NCI-H146 treated with DMSO at 0.1 percent for 48 hours (cell line): ENCODE data around the gene FAM180B.
"Not testable (repeated sequence)": the region's sequence is repeated elsewhere in the genome, so short reads cannot be mapped to it uniquely, and the experiment has no call there.

Experiments
- DNase-seq: peaks from one replicate; lab custom pipeline; 2025; ENCODE audit not compliant: unreplicated experiment; lab: John Stamatoyannopoulos, UW

FAM180B gene

DNA sequence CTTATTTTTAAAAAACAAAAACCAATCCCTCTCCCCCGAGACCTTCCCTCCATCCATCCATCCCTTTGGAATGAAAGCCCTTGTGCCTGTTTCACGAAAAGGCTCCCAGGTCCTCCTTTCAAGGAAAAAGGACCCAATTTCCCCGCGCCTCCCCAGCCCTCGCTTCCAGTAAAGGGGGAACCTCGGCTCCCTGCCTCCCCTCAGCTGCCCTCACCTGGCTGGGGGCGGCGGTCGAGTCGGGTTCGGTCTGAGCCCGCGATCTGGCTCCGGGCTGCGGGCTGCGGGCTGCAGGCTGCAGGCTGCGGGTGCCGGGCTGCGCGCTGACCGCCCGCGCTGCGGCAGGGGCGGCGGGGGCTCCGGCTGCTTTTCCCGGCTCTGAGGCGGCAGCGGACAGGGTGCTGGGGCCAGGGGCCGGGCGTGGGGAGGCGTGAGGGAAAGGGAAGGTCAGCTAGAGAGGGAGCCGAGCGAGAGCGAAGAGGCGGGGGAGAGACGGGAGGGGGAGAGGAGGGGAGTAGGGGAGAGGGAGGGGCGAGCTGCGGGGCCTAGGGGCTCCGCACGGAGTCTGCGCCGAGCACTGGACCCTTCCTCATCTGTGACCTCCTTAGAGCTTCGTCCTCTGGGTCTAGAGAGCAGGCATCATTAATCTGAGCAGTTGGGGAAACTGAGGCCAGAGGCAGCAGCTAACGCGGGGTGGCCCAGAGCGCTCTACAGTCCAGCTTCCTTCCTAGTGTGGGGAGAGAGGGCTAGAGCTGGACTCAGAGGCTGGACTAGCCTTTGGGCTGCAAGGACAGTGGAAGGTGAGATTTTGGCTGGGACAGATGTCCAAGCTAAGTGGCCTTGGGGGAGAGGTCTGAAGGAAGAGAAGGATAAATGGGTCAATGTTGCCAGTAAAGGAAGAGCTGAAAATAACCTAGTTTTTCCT lies 7.7 kb downstream of the FAM180B start, which contains the start of gene C1QTNF4:
Gene C1QTNF4 (minus strand): TSS at position 478 of the 922 bp plus-strand sequence. CDS start 3,601 bp downstream, outside the sequence.
- DNase-seq: peak; percentile 5

DNA sequence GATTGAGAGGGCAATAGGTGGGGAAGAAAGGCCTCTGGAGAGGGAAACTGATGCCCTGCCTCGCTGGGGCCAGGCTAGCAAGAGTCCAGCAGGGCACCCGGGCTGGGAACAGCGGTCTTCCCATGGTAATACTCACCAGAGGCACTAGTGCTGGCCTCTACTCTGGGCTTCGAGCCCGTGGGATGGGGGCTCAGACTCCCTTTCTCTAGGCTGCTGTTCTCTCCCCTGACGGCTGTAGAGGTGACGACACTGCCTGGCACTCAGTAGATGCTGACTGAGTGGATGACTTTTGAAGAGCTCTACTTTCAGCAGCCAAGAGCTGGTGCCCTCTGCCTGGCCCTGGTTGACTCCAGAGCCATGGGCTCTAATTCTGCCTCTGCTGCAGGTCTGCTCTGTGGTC lies 8.6 kb downstream of the FAM180B start:
- DNase-seq: no peak

DNA sequence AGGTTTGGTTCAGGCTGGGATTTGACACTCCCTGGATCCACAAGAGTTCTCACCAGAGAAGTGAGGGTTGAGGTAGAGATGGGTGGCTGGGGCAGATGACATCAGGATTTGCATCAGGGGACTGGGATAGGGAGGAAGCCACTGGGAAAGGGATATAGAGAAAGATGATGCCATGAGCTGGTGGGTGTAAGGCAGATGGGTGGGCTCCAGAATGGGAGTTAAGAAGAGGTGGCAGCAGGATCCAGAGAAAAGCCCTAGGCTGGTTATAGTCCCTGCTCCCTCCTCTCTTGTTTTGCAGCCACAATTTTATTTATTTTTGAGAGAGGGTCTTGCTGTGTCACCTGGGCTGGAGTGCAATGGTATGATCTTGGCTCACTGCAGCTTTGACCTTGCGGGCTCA lies 9.5 kb downstream of the FAM180B start:
- no peak for DNase-seq

- no peak for DNase-seq
These were observed 13.4 kb downstream of the FAM180B start for GRCh38 chr11:47599902-47600301.

- DNase-seq: no peak
These were observed 16.8 kb downstream of the FAM180B start for GRCh38 chr11:47603295-47603694.

- no peak for DNase-seq
These were observed 19.4 kb downstream of the FAM180B start for GRCh38 chr11:47605921-47606320.

DNA sequence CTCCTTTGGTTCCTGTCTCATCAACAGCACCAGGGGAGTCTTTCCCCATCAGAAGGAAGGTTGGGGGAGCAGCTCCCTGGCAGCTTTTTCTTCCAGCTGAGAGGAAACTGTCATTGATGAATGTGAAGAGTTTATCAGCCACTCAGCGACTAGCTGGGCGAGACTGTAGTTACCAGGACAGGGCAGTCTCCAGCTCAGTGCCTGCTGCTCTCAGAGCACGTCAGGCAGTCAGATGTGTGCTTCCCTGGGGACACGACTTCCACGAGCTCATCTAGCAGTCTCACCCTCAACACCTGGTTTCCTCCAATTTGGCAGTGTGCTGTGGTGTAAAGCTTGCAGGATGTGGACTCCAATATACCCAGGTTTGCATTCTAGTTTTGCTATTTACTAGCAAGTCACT lies 20.3 kb downstream of the FAM180B start:
- no peak for DNase-seq

GRCh38 chr11:47607380-47607779 lies 20.9 kb downstream of the FAM180B start:
- no peak for DNase-seq

DNA sequence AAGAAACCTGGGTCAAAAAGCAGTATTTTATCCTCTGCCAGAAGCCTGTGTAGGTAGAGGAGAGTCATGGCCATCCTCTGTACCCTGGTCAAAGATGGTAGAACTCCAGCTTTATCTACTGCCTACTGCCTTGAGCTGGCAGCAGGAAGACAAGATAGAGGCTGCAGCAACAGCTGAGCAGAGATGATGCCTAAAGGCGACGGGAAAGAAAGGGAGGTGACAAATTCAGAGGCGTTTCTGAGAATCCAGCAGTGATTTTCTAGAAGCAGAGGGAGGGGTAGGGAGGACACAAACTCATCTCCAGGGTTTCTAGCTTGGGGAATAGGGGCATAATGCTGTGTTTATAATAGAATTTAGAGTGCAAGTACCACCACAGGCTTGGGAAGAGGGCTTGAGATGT lies 23.2 kb downstream of the FAM180B start:
- no peak for DNase-seq

- DNase-seq: no peak
These were observed 24.9 kb downstream of the FAM180B start for GRCh38 chr11:47611348-47611794.

DNA sequence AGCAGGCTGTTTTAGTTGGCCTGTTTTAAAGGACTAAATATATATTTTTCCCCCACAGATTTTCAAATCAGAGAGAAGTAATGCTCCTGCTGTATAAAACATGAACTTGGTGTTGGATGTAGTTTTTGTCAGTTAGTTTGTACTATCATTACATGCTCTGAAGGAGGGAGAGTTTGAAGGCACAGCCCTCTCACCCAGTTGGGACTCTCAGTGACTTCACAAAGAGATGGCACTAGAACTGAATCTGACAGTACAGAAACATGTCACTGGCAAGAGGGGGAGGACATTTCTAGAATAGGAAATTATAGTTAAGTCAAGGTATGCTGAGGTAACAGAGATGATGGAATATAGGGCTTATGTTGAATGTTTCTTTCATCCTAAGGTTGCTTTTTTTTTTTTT lies 28.8 kb downstream of the FAM180B start:
- no peak for DNase-seq

- peak; percentile 3 for DNase-seq
These were observed 30.4 kb downstream of the FAM180B start for GRCh38 chr11:47616726-47617416.

- no peak for DNase-seq
These were observed 30.9 kb downstream of the FAM180B start for GRCh38 chr11:47617417-47617809.

DNA sequence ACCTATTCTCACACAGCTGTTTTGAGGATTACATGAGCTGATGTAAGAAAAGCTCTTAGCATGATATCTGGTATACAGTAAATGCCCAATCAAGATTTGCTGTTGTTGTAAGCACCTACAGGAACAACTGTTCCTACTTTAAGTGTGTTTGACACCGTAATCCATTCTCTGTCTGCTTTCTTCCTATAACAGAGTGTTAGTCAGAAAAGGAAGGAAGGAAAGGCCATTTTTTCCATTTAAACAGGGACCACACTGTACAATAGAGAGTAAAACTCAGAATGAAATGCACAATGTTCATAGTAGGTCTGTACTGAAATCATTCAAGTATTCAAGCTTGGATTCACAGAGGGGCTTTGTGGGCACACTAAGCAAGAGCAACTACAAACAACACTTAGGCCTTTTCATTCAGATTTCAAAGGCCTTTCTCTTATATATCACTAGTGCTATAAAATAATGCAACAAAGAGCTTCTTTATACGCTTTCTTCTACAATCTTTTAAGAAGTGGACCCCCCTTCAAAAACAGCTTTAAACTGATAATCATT lies 34.4 kb downstream of the FAM180B start:
- DNase-seq: no peak

- no peak for DNase-seq
These were observed 39.8 kb downstream of the FAM180B start for GRCh38 chr11:47626234-47626633.

DNA sequence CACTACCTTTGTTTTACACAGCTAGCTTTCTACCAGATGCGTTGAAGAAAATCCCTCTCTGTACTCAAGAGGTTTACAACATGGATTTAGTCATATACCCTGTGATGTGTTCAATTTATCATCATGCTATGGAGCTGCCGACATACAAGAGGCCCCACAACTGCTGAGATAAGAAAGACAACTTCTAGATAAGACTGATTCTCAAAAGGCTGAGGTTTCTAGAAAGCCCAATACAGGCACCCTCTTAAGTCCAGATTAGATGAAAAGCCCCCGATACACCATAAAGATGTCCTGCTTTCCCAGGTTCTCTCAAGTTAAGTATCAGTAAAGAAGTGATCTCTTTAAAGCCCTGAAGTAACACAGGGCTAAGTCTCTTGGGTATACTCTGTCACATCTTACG lies 41.5 kb downstream of the FAM180B start:
- no peak for DNase-seq

GRCh38 chr11:47631473-47631872 lies 45.0 kb downstream of the FAM180B start:
- no peak for DNase-seq

GRCh38 chr11:47636331-47636730 lies 49.9 kb downstream of the FAM180B start:
- DNase-seq: not testable (repeated sequence)
